Neural cell (in vitro differentiated cells): ENCODE measurements around the gene CTDSPL.

Experiments
- REST ChIP-seq: IDR thresholded peaks from 2 replicates; pipeline ENCODE4 v1.6.1; 2012; ENCODE audit warnings: borderline replicate concordance
- TF ChIP-seq, protein P1 (sequence below): fragments of 450-650 bp; IDR thresholded peaks from 2 replicates; pipeline ENCODE4 v1.5.1; 2014; ENCODE audit warnings: antibody characterized with exemption, mild to moderate bottlenecking, moderate library complexity; ENCODE audit not compliant: poor library complexity, severe bottlenecking

DNA sequence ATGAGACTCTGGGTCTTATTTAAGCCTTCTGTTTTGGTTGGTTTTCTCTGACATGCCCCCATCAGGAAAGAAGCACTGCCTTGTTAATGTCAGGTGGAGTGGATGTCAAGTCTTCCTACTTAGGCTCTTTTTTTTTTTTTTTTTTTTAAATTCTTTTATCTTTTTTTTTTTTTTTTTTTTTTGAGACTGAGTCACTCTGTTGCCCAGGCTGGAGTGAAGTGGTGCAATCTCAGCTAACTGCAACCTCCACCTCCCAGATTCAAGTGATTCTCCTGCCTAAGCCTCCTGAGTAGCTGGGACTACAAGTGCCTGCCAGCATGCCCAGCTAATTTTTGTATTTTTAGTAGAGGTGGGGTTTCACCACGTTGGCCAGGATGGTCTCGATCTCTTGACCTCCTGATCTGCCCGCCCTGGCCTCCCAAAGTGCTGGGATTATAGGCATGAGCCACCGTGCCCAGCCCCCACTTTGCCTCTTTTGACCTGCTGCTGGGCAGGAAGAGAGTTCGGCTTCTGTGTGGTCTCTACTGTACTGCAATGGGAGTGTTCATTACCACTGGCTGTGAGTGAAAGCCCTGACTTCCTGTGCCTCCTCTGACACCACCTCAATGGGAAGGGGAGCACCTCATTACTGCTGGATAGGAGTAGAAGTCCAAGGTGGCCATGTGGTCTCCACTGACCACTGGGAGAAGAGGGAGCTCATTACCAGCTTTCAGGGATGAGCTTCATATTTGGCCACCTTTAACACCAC, 10.9 kb downstream of the CTDSPL start:
- TF ChIP-seq, protein P1, sequence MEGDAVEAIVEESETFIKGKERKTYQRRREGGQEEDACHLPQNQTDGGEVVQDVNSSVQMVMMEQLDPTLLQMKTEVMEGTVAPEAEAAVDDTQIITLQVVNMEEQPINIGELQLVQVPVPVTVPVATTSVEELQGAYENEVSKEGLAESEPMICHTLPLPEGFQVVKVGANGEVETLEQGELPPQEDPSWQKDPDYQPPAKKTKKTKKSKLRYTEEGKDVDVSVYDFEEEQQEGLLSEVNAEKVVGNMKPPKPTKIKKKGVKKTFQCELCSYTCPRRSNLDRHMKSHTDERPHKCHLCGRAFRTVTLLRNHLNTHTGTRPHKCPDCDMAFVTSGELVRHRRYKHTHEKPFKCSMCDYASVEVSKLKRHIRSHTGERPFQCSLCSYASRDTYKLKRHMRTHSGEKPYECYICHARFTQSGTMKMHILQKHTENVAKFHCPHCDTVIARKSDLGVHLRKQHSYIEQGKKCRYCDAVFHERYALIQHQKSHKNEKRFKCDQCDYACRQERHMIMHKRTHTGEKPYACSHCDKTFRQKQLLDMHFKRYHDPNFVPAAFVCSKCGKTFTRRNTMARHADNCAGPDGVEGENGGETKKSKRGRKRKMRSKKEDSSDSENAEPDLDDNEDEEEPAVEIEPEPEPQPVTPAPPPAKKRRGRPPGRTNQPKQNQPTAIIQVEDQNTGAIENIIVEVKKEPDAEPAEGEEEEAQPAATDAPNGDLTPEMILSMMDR, result no peak
- no peak for TF ChIP-seq REST
